HAP-1 (cell line): ENCODE data around the gene PRR35.

Experiments
- DNase-seq, 2 experiments: peaks; one replicate each; pipeline ENCODE4 v3.0.0-alpha.2; 2016 to 2020; ENCODE audit warnings: low spot score in 2 of 2
- H3K27me3 ChIP-seq: fragments of 250-450 bp; sonication (Bioruptor Pico); 2 replicates; pipeline ENCODE4 v1.5.1; 2020; ENCODE audit warnings: low read depth, mild to moderate bottlenecking, moderate library complexity
- H3K36me3 ChIP-seq: fragments of 250-450 bp; sonication (Bioruptor Pico); replicated peaks from 2 replicates; pipeline ENCODE4 v1.5.1; 2020; ENCODE audit warnings: mild to moderate bottlenecking
- H3K4me1 ChIP-seq: fragments of 250-450 bp; sonication (Bioruptor Pico); 2 replicates; pipeline ENCODE4 v1.5.1; 2020; ENCODE audit warnings: mild to moderate bottlenecking
- H3K4me3 ChIP-seq: fragments of 250-450 bp; sonication (Bioruptor Pico); 2 replicates; pipeline ENCODE4 v1.5.1; 2020; ENCODE audit warnings: mild to moderate bottlenecking, moderate library complexity
- H3K9me3 ChIP-seq: fragments of 250-450 bp; sonication (Bioruptor Pico); 2 replicates; pipeline ENCODE4 v1.5.1; 2020; ENCODE audit warnings: mild to moderate bottlenecking, moderate library complexity
- in situ Hi-C: fragments of 300-500 bp; cut with MboI; formaldehyde crosslinking; loops from 3 replicates; pipeline ENCODE4 v1.14.3; 2020; ENCODE audit warnings: low sequenced_read_pairs, inconsistent platforms, mixed read lengths

Gene PRR35

DNA sequence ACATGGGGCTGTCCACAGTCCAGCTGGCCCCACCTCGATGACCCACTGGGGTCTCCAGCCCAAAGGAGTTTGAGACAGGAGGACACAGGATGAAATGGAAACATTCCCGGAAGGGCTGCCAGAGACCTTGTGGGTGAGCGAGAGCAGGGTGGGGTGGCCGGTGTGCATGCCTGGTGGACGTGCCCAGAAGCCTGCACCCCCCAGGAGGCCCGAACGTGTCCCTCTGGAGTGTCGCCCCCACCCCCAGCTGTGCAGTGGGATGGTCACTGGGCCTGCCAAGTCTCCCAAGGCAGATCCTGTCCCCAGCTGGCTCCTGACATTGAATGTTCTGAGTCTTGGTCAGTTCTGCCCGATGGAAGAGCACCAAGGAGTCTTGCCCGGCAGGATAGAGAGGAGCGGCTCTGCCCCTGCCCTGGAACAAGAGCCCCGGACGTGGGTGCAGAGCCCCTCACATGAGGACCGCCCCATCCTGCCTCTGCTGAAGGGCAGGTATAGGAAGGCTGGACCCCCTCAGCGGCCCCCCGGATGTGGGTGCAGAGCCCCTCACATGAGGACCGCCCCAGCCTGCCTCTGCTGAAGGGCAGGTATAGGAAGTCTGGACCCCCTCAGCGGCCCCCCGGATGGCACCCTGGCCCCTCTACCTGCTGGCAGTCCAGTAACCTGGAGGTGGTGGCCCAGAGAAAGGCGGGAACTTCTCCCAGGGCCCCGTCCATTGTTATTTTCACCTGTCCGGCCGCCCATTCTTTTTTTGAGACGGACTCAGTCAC lies 35.7 kb upstream of the PRR35 start:
- Histone ChIP-seq H3K4me1 (peaks cover 11% of the 10 kb centered on the region), H3K27me3 (no peaks in the 10 kb centered on the region), H3K4me3 (no peak overlapping the region), H3K9me3 (no peaks in the 10 kb centered on the region), H3K36me3 (peaks cover 21% of the 10 kb centered on the region)
- in situ Hi-C loops, result no loop called here
- no peak for DNase-seq

DNA sequence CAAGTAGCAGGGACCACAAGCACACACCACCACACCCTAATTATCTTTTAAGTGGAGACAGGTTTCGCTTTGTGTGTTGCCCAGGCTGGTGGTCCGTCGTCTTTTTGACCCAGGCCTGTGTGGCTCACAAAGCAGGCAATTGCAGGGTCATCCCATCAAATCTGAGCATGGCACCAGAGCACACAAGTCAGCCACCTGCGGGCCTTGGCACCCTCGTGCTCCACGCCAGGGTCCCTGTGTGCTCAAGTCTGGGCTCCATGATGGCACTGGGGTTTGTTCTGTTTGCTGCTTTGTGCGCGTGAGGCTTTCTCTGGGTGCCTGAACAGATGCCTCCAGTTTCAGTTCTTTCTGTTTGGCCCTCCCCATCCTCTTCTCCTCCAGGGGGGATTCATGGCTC lies 35.1 kb upstream of the PRR35 start:
- Histone ChIP-seq H3K27me3 (no peaks in the 10 kb centered on the region), H3K4me3 (no peak overlapping the region), H3K9me3 (no peaks in the 10 kb centered on the region), H3K36me3 (peaks cover 22% of the 10 kb centered on the region), H3K4me1 (peaks cover 11% of the 10 kb centered on the region)
- in situ Hi-C loops, result no loop called here
- DNase-seq, result no peak

- in situ Hi-C loops, result no loop called here
- H3K9me3 ChIP-seq, result no peaks in the 10 kb centered on the region
- no peaks in the 10 kb centered on the region for H3K27me3 ChIP-seq
- H3K36me3 ChIP-seq, result peaks cover 20% of the 10 kb centered on the region
- DNase-seq, result no peak
- peaks cover 11% of the 10 kb centered on the region for H3K4me1 ChIP-seq
- peak overlapping the region; percentile 68 for H3K4me3 ChIP-seq
These were observed 34.5 kb upstream of the PRR35 start for GRCh38 chr16:525520-526180.

GRCh38 chr16:526181-527014 lies 33.8 kb upstream of the PRR35 start:
- Histone ChIP-seq H3K27me3 (no peaks in the 10 kb centered on the region), H3K36me3 (peaks cover 19% of the 10 kb centered on the region), H3K4me3 (peak overlapping the region; percentile 68), H3K4me1 (peaks cover 11% of the 10 kb centered on the region), H3K9me3 (no peaks in the 10 kb centered on the region)
- DNase-seq, result peak; percentile 33 to 64
- in situ Hi-C loops, result no loop called here

GRCh38 chr16:527015-527903 lies 32.9 kb upstream of the PRR35 start, which contains the start of gene CAPN15:
Gene CAPN15 (plus strand): TSS chr16:527712. CDS start chr16:546839, 19,127 bp downstream.
- Histone ChIP-seq H3K4me3 (peak within 1 kb of the TSS; percentile 73), H3K4me1 (peaks cover 11% of the 10 kb centered on the region), H3K9me3 (no peaks in the 10 kb centered on the region), H3K27me3 (no peaks in the 10 kb centered on the region), H3K36me3 (peaks cover 19% of the 10 kb centered on the region)
- in situ Hi-C loops, result no loop called here
- DNase-seq, result peak; percentile 70 to 90

DNA sequence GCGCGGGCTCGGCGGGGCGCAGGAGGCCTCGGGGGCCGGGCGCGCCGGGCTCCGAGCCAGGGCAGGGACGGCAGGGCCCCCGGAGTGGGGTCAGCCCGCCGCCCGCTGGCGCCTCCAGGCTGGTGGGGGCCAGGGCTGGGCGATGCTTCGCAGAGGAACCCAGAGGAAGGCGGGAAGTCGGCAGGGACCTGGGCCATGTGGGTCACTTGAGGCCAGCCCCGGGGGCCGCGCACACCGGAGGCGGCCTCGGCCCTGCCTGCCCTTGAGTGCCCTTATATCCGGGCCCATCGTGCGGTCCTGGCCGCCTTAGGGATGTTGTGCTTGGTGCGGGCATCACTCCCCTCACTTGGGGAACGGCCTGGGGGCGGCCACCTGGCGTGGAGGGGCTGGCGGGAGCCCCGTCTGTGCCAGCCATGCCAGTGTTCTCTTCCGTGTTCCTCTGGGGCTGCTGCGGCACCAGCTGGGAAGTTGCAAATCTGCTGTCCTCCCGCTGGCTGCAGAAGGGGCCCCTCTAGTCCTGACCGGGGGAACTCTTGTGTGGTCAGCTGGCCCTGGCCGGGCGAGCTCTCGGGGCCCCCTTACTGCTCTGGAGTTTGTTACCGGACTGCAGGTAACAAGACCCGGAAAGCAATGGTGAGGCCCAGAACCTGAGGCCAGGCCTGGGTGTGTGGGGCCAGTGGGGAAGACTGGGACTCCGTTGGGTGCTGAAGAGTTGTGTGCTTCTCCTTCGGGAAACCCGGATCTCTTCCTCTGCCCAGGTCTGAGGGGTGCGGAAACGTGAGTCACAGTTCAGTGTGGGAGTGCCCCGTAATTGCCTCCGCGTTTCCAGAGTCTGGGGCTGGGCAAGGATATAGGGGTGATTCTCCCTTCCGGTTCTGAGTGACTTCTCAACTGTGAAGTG lies 31.8 kb upstream of the PRR35 start:
- Histone ChIP-seq H3K27me3 (no peaks in the 10 kb centered on the region), H3K4me1 (peaks cover 11% of the 10 kb centered on the region), H3K36me3 (peaks cover 19% of the 10 kb centered on the region), H3K9me3 (no peaks in the 10 kb centered on the region), H3K4me3 (peak overlapping the region; percentile 73)
- peak in 1 of 2 experiments; percentile 43 for DNase-seq
- in situ Hi-C loops, result no loop called here

GRCh38 chr16:529012-529575 lies 31.1 kb upstream of the PRR35 start:
- peaks cover 11% of the 10 kb centered on the region for H3K4me1 ChIP-seq
- DNase-seq, result no peak
- in situ Hi-C loops, result no loop called here
- H3K36me3 ChIP-seq, result peaks cover 19% of the 10 kb centered on the region
- no peaks in the 10 kb centered on the region for H3K27me3 ChIP-seq
- H3K9me3 ChIP-seq, result no peaks in the 10 kb centered on the region
- peak overlapping the region; percentile 73 for H3K4me3 ChIP-seq

DNA sequence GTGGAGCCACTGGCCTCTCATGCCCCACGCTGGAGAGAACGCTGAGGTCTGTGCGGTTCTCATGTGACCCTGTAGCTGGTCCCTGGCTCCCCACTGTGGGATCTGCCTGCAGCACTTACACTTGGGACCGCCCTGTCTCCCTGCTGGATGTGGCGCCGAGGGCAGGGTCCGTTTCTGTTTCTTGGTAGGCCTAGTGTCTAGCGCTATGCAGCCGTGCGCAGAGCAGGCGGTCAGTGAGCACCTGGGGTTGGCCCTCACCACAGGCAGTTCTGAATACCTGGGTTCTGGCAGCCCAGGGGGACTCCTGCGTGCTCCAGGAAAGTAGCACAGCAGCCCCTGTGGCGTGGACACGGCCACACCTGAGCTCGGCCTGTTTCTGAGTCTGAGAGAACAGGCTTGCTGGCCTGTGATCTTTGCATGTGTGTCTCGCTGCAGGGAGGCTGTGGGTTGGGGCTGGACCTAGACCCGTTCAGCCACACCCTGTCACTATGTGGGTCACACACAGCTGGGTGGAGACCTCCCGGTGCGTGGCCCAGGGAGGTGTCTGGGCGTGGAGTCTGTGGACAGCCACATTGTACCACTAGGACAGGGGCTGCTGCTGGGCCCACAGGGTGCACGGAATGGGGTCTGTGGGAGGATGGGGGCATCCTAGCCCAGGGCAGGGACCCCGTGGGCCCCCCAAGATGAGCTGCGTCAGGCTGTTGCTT lies 29.9 kb upstream of the PRR35 start:
- Histone ChIP-seq H3K27me3 (no peaks in the 10 kb centered on the region), H3K4me1 (peaks cover 11% of the 10 kb centered on the region), H3K4me3 (no peak overlapping the region), H3K9me3 (no peaks in the 10 kb centered on the region), H3K36me3 (peaks cover 16% of the 10 kb centered on the region)
- no peak for DNase-seq
- in situ Hi-C loops, result no loop called here

- Histone ChIP-seq H3K36me3 (peaks cover 18% of the 10 kb centered on the region), H3K4me3 (no peak overlapping the region), H3K4me1 (no peaks in the 10 kb centered on the region; the same call in 1 of the 2 replicates), H3K9me3 (no peaks in the 10 kb centered on the region), H3K27me3 (no peaks in the 10 kb centered on the region)
- in situ Hi-C loops, result no loop called here
- DNase-seq, result no peak
These were observed 28.6 kb upstream of the PRR35 start for GRCh38 chr16:531494-532125.

DNA sequence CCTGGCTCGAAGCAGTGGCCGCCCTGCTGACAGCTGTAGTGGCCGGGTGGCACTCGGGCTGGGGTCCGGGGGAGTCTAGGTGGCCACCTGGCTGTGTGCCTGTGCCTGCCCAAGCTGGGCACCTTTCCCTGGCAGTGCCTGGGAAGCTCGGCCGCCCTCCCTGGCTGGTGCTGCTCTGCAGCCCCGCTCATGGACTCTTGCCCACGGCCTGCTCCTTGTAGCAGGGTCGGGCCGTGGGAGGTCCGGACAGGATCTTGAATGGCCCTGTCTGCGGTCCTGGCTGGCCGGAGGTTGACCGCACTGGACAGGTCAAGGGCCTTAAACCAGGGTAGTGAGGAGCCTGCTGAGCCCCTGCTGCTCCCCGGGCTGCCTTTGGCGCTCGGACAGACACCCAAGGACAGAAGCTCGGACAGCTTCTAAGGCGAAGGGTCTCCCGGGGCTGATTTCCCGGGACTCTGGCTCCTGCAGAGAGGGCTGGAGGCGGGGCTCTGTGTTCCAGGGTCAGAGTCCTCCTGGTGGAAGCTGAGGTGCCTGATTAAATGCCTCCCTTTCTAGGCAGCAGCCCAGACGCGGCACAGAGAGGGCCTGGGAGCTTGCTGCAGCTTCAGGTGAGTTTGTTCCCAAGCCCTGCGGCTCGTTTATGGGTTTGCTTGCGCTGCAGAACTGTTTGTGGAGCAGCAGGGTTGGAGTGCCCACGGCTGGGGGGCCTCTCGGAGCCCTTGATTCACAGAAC lies 26.6 kb upstream of the PRR35 start:
- DNase-seq, result no peak
- H3K36me3 ChIP-seq, result peaks cover 19% of the 10 kb centered on the region
- H3K9me3 ChIP-seq, result no peaks in the 10 kb centered on the region
- H3K27me3 ChIP-seq, result no peaks in the 10 kb centered on the region
- H3K4me3 ChIP-seq, result no peak overlapping the region
- in situ Hi-C loops, result no loop called here
- no peaks in the 10 kb centered on the region; the same call in 1 of the 2 replicates for H3K4me1 ChIP-seq

- Histone ChIP-seq H3K9me3 (no peaks in the 10 kb centered on the region), H3K4me3 (no peak overlapping the region), H3K27me3 (no peaks in the 10 kb centered on the region), H3K4me1 (no peaks in the 10 kb centered on the region; the same call in 1 of the 2 replicates), H3K36me3 (peaks cover 19% of the 10 kb centered on the region)
- no peak for DNase-seq
- in situ Hi-C loops, result no loop called here
These were observed 26.1 kb upstream of the PRR35 start for GRCh38 chr16:534135-534534.
